RCC 7860 (cell line): Measurements from ENCODE around the gene GSTM3.

ENCODE experiments used
- DNase-seq: peaks from one replicate; pipeline ENCODE4 v3.0.0-alpha.2; 2015; ENCODE audit warnings: low spot score
- FAIRE-seq: peaks from 2 replicates; lab custom pipeline; 2012; peaks lifted over from hg19 to GRCh38; lab: Jason Lieb, UNC

Gene GSTM3

DNA sequence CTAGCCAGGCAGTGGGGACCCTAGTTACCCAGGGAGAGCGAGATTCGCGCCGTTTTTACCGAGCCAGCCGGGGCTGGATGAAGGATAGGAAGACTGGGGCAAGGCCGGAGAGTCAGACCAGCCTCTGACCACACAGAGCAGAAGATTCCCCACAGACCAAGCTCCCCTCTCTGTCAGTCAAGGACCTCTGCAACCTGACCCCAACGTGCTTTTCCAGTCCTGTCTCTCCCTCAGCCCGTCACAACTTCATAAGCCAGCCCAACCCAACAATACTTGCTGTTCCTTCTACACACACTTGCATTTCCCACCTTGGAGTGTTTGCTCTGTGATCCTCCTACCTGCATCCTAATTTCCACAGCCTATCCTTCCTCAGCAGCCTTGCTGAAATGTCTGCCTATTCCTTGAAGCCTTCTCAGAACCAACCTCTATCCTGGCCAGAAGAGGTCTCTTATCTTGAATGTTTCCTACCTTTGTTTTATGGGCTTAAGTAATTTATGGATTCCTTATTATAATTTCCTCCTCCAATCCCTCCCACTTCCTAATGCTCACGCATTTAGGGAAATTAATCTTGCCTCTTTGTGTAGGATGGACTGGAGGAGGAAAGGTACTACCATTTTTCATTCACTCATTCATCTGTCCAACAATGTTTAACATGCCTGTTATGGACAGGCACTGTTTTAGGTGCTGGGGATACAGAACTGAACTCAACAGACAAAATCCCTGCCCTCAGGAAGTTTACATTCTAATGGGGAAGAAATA is at the start of gene GSTM3:
TSS of gene GSTM3 (minus strand) at position 424 of the 759 bp plus-strand sequence. CDS start 751 bp downstream, outside the sequence.
- DNase-seq (no peak), FAIRE-seq (no peak)

DNA sequence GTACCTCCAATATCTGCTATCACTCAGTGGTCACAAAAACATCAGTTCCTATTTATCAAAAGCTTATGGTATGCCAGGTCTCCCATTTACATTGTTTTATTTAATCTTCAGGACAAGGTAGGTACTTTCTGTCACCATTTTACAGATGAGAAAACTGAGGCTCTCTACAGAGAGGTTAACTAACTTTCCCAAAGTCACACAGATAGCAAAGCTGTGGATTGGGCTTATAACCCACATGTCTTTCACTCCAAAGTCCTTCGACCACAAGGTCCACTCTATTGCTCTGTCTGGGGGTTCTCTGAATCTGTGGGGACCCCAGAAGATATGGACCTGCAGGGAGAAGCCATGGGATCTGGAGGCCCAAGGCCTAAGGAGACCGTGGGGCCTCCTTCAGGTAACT is 49.5 kb upstream of the GSTM3 start:
- no peak for DNase-seq
- no peak for FAIRE-seq

DNA sequence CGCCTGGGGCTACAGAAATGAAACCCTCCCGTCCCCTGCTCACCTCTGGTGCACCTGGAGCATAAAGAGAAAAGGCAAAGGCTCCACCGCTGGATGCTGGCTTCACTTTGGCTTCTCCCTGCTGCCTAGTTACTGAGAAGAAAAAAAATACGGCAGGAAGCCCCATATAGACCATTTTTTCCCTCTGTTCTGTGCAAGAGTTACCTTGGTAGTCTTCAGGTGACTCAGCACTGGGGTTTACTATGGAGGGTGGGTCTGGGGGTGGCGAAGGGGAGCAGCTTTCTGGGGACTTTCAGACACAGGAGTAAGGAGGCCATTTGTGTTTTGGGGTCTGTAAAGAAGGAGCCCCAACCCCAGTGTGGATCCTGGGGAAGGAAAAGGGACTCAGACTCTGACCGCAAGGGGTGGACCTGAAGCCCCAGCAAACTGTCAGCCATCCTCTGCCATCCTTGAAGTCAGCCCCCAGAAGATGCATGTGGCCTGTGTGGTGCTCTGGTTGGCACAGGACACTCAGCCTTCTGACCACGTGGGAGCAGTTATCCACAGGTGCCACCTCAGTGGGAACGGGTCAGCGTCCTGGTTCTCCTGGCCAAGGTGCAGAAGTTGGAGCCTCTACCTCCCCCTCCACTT is 48.8 kb upstream of the GSTM3 start:
- DNase-seq: no peak
- FAIRE-seq: no peak

DNA sequence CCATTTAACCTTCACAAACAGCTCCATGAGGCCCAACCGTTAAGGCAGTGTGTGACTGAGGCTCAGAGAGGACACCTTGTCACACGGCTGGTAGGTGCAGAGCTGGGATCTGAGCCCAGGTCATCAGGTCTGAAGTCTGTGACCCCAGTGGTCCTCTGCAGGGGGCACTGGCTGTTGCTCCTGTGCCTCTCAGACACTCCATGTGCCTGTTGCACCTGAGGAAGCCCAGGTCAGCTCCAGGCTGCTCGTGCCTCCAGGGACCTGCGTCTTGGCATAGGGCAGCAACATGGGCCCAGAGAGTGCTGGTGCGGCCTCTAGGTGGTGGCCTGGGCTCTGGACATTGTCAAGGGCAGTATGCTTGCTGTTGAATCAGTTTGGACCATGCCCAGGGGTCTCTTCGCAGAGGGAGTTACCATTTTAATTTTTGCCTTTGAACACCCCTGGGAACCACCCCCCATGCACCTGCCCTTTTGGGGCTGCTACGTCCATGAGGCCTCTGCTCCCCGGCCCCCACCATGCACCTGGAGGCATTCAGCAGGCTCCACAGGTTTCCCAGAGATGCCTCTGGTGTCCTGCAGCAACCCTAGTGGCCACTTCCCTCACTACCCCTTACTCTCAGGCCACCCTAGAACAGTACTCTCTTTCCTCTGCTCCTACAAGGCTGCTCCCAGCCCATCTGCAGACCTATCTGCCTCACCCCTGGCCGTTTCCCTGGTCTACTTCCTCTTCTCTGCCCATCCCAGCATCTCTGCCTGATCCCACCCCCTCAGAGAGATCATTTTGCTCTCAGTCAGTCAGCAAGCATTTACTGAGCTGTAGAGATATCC is 48.1 kb upstream of the GSTM3 start:
- FAIRE-seq (no peak), DNase-seq (no peak)

DNA sequence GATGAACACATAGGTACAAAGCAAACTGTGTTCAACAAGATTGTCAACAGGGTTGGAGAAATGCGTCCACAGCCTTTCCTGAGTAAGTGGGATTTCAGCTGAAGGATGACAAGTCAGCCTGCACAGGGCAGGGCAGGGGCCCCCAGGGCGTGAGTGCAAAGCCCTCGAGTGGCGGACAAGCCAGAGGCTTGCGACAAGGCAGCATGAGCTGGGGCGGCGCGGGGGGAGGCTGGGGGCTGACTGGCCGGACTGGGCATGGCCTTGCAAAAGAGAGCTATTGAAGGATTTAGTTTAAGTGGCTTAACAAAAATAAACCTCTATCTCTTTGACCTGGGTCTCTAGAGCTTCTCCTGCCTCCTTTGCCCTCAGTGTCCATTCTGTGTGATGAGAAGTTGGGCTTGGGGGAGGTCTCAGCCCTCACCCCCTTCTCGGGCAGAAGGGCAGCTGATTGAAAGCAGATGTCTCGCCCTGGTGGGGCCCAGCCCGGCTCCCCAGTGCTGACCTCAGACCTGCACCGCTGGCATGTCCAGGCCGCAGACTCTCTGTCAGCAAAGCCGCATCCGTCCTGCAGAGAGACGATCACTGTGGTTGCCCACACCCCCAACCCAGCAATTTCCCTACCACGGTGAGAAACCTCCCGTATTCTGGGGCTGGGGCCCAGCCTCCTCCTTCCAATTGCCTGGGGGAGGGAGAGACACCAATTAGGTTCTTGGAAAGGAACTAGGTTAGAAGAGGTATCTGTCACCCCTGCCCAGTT is 47.2 kb upstream of the GSTM3 start:
- FAIRE-seq (no peak), DNase-seq (no peak)

DNA sequence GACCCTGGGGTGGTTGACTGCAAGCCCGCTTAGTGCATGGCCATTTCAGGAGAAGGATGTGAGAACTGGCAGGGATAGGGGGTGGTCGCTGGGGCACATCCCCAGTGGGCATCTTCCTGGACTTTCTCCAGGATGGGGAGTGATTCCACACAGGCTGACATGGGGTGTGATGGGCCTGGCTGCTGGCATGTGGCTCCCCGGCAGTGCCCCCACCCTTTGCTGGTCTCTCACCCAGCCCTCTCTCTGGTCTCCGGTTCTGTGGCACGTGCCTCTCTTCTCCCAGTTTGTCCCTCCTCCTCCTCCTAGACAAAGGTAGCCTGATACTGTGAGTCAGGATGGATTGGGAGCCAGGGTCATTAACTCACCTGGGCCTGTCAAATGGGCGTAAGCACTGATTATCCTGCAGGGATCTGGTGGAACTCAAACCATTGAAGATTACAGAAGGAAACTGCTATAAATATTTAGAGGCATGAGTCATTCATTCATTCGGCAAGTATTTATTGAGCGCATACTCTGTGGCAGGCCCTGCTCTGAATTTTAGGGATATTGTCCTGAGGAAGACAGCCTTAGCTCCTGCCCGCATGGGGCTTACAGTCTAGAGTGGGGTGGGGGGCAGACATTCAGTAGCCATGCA is 46.5 kb upstream of the GSTM3 start:
- FAIRE-seq: no peak
- DNase-seq: no peak

DNA sequence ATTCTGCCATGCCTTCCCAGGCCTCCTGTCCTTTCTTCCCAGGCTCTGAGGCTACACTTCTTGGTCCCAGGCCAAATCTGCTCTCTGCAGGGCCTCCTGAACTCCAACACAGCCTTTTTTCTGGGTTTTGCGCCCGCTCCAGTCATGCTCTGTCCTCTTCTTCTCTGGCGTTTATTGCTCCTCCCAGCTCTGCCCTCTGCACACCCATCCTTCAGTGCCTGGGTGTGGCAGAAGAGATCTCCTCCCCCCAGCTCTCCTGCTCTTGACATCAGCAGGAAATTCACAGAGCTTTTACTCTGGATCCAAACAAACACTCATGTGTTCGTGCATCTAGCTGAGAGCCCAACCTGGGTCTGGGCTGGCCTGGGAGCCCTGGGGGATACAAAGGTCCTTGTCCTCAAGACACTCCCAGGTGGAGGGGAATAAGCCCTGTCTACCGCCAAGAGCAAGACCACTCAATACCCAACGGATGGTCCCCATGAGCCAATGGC is 45.7 kb upstream of the GSTM3 start:
- FAIRE-seq (no peak), DNase-seq (no peak)

DNA sequence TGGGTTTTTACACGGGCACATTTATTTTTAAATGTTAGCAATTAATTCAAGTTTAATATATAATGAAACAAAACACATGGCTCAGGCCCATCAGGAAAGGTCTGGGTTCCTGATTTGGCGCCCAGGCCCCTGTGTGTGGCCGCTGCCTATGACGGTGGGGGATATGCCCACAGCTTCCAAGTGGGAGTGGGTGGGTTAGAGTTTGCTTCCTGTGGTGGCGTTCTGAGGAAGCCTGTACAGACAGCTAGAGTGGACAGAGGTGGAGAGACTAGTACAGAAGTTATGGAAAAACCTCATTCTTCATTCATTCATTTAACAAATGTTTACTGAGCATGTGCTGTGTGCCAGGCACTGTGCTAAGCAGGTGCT is 45.3 kb upstream of the GSTM3 start:
- DNase-seq (no peak), FAIRE-seq (no peak)

DNA sequence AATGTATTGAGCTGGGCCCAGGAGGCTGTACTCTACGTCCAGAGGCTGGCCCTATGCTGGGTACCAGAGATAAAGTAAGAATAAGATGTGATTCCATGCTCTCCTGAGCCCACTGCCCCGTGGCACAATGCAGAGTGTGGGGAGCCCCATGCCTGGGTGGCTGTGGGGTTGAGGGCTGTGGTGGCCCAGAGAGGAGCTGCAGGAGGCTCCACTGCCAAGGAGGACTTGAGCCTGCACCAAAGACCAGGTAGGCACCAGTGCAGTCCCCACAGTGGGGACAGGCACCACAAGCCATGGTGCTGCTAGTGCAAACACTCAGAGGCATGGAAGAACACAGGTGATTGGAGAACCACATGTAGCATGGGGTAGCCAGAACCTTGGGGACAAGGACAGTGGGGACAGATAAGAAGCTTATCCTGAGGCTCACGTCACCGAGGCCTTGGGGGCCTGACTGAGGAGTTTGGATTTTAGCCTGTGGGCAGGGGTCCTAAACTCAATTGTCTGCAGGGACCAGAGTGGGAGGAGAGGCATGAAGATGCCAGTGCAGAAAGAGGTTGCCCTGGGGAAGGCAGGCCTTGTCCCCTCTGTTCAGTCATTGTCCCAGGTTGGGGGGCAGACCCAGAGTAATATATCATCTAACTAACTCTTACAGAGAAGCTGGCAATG is 44.7 kb upstream of the GSTM3 start:
- FAIRE-seq (no peak), DNase-seq (no peak)

DNA sequence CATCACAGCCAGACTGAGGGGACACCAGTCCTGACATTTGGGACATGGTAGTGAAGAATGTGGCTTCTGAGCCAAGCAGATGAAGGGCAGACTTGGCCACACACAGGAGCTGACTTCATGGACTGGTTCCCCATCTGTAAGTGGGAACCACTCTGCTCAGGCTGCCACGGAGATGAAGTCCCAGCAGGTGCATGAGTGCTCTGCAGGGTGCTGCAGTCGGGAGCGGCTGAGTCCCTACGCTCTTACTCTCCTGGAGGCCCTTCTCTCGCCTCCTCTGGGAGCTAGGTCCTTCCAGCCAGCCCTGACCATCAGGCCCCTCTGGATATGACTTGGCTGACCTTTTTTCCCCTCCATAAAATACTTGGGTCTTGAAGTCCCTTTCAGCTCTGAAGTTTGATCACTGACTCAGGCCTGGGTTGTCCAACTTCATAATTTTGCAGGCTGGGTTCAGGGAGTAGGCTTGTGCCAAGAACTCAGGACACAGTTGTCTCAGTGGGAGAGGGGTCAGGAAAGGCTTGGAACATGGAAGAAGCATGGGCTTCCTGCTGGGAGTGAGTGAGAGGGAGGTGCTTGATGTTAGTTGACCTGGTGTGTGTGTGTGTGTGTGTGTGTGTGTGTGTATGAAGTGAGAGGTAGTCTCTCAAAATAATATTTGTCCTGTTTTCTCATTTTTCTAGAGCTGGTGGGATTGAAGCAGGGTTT is 43.9 kb upstream of the GSTM3 start:
- FAIRE-seq (no peak), DNase-seq (no peak)

DNA sequence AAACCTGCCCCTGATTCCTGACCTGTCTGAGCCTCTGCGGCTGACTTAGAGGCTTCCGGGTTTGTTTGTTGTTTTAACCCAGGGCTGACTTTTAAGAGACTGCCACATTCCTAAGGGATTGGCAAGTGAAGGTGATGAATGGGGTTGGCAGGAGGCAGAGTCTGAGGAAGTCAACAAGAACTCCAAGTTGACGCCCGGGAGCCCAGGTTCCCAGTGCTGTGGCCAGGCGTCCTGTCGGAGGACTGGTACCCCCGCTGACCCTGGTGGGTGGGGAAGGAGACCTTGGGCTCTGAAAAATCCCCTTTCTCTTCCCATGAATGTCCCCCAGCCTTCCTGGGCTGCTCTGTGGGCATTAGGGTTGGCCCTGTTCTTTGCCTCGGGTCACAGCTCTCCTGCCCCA is 42.6 kb upstream of the GSTM3 start:
- FAIRE-seq: peak; percentile 75

DNA sequence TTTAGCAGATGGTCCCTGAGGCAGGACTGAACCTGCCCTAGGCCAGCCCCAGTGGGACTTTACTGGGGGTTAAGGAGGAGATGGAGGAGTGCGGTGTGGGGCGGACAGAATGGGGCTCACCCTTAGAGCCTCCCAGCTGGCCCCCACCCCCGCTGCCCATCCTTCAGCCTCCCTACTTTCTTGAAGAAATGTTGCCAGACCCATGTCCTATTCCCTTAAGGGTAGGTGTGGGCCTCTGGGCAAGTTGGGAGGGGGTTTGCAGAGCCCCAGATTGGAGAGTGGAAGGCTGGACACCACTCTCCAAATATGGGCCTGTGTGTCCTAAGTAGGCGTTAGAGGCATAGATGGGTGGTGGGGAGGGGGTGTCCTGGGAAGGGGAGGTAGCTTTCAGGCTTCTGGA is 42.1 kb upstream of the GSTM3 start:
- no peak for FAIRE-seq

More for the DNA sequence above, 42.6 kb upstream of the GSTM3 start:
- DNase-seq: peak; percentile 87

DNA sequence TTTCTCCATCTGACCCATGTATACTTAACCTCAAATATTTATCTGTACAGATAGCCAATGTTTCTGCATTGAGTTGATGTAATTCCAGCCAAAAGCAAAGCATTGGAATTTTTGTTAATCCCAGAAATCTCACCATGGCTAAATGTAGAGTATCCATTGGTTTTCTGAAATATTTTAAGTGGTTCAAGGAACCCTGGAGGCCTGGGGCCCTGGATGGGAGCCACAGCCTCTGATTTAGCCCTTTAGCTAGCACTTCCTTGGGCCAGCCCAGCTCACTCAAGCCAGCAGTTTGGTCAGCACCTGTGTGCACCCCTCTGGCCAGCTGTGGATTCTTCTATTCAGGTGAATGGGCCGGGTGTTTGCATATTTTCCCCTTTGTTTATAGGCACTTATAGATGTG is 41.7 kb upstream of the GSTM3 start:
- DNase-seq (no peak), FAIRE-seq (no peak)

More for the DNA sequence above, 42.1 kb upstream of the GSTM3 start:
- no peak for DNase-seq

DNA sequence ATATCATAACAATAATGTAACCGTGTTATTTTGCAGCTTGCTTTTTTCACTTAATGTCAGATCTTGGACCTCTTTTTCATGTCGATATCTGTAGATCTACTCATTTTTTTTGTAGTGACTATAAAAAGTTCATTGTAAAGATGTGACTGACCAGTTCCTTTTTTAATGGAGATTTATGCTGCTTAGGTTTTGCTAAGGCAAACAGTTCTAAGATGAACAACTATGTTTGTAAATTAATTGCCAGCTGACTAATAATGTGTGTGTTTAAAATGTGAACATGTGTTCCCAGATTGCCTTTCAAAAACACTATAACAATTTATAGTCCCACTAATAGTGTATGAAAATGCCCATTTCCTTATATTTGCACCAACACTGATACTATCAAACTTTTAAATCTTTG is 41.0 kb upstream of the GSTM3 start:
- DNase-seq: no peak
- FAIRE-seq: no peak

DNA sequence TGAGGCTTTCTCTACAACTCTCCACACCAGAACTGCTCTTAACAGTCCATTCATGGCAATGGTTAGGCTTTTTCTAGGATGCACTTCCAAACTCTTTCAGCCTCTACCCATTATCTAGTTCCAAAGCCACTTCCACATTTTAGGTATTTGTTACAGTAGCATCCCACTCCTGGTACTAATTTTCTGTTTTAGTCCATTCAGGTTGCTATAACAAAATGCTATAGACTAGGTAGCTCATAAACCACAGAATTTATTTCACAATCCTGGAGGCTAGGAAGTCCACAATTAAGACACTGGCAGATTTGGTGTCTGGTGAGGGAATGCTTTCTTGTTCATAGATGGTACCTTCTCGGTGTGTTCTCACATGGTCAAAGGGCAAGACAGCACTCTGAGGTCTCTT is 40.1 kb upstream of the GSTM3 start:
- DNase-seq: no peak

DNA sequence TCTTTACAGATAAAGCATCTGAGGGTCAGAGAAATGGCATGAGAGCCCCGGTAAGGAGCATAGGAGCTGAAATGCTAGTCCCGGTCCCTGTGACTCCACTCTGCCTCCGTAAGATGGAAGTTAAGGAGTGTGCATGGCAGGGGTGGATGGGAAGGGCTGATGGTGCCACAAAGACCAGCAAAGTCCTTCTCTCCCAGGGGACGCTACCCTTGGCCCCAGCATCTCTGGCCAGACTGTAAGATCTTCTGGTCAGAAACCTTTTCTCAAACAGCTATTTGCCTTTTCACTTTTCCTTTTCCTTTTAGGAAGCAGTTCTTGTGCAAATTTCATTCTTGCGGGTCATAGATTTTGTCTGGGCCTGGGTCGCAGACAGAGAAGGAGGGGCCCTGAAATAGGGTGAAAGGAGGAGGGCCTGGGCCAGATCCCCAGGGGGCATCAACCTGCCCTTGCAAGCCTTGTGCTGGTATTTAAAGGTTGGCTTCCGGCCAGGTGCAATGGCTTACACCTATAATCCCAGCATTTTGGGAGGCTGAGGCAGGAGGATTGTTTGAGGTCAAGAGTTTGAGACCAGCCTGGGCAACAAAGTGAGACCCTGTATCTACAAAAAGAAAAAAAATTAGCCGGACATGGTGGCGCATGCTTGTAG is 37.3 kb upstream of the GSTM3 start:
- FAIRE-seq: no peak
- DNase-seq: no peak

More for the DNA sequence above, 40.1 kb upstream of the GSTM3 start:
- no peak for FAIRE-seq

DNA sequence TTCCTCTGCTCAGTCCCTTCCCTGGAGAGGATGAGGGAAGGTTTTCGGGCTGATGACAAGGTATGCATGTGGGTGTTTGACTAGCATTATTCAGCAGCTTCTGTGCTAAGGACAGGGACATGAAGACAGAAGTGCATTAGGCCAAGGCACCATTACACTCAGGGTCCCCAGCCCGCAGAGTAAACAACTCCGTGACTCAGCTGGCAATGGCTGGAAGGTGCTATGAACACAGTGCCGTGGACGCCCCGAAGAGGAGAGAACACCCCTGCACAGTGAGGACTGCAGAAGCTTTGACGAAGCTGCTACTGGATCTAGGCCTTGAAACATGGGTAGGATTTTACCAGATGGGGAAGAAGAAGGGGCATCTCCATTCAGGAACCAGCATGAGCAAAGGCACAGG is 36.6 kb upstream of the GSTM3 start:
- no peak for FAIRE-seq
- DNase-seq: no peak

DNA sequence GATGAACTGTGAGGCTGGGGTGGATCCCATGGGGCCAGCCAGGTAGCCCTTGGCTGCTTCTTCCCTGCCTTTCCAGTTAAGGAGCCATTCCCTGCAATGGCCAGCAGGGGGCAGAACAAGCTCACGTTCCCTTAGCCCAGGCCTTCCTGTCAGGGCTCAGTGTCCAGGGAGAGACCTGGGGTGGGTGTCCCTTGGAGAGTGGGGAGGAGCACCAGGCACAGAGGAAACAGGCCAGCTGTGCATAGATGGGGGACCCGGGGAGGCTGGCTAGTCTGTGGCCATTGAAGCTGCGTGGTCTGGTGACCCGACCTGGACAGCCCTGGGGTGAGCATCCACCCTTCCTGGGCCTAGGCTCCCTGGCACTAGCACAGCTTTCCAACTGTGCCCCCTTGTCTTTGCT is 36.1 kb upstream of the GSTM3 start:
- FAIRE-seq (no peak), DNase-seq (peak; percentile 78)
